Neural progenitor cell (in vitro differentiated cells): ENCODE data around the gene UACA. TPM values are rescaled to one million over a fixed set of nuclear protein-coding genes. Genes with fewer than 3 reads are reported as not detected.

Experiments
- DNase-seq: peaks from one replicate; pipeline ENCODE4 v3.0.0-alpha.2; 2016; ENCODE audit warnings: low spot score
- H2AFZ ChIP-seq: fragments of 200-600 bp; sonication (generic); replicated peaks from 2 replicates; pipeline ENCODE4 v1.6.1; 2016; ENCODE audit warnings: antibody characterized with exemption
- H3F3A ChIP-seq: fragments of 200-600 bp; sonication (generic); 2 replicates; pipeline ENCODE4 v1.6.1; 2016; ENCODE audit warnings: antibody characterized with exemption, low read depth
- H3K27ac ChIP-seq: fragments of 200-600 bp; sonication (generic); 2 replicates; pipeline ENCODE4 v1.5.1; 2016; ENCODE audit warnings: mild to moderate bottlenecking
- H3K27me3 ChIP-seq: fragments of 200-600 bp; sonication (generic); 2 replicates; pipeline ENCODE4 v1.6.1; 2016; ENCODE audit warnings: mild to moderate bottlenecking, moderate library complexity
- H3K36me3 ChIP-seq: fragments of 200-600 bp; sonication (generic); 2 replicates; pipeline ENCODE4 v1.5.1; 2016
- H3K4me1 ChIP-seq: fragments of 200-600 bp; sonication (generic); 2 replicates; pipeline ENCODE4 v1.6.1; 2016; ENCODE audit warnings: mixed run types
- H3K4me2 ChIP-seq: fragments of 200-600 bp; sonication (generic); 2 replicates; pipeline ENCODE4 v1.6.1; 2016
- H3K4me3 ChIP-seq: fragments of 200-600 bp; sonication (generic); 2 replicates; pipeline ENCODE4 v1.5.1; 2016
- H3K79me2 ChIP-seq: fragments of 200-600 bp; sonication (generic); 2 replicates; pipeline ENCODE4 v1.6.1; 2016; ENCODE audit warnings: low read depth
- H3K9ac ChIP-seq: fragments of 200-600 bp; sonication (generic); 2 replicates; pipeline ENCODE4 v1.6.1; 2016
- H3K9me3 ChIP-seq: fragments of 200-600 bp; sonication (generic); 2 replicates; pipeline ENCODE4 v1.5.1; 2016; ENCODE audit warnings: low read depth
- H4K20me1 ChIP-seq: fragments of 200-600 bp; sonication (generic); 2 replicates; pipeline ENCODE4 v1.6.1; 2016; ENCODE audit warnings: low read depth
- H3K27ac Mint-ChIP-seq: 3 replicates; pipeline ENCODE4 v1.8.0; 2021; ENCODE audit warnings: mixed read lengths
- H3K27me3 Mint-ChIP-seq: 2 replicates; pipeline ENCODE4 v1.8.0; 2022; ENCODE audit warnings: low read depth, mild to moderate bottlenecking, inconsistent platforms, moderate library complexity, mixed read lengths; ENCODE audit not compliant: insufficient read depth
- H3K36me3 Mint-ChIP-seq: 3 replicates; pipeline ENCODE4 v1.8.0; 2021; ENCODE audit warnings: mixed read lengths
- H3K4me1 Mint-ChIP-seq: 3 replicates; pipeline ENCODE4 v1.8.0; 2021; ENCODE audit warnings: mixed read lengths
- H3K4me3 Mint-ChIP-seq: 3 replicates; pipeline ENCODE4 v1.8.0; 2021; ENCODE audit warnings: mild to moderate bottlenecking, moderate library complexity, mixed read lengths
- H3K9me3 Mint-ChIP-seq: 3 replicates; pipeline ENCODE4 v1.8.0; 2020; ENCODE audit warnings: mixed read lengths
- CTCF ChIP-seq: fragments of 200-600 bp; sonication (generic); IDR thresholded peaks from 2 replicates; pipeline ENCODE4 v1.5.1; 2017; ENCODE audit warnings: antibody characterized with exemption, mild to moderate bottlenecking
- EZH2 ChIP-seq: fragments of 200-600 bp; sonication (generic); IDR thresholded peaks from 2 replicates; pipeline ENCODE4 v1.6.1; 2017; ENCODE audit warnings: antibody characterized with exemption, mild to moderate bottlenecking, moderate library complexity
- EZH2phosphoT487 ChIP-seq: fragments of 200-600 bp; sonication (generic); IDR thresholded peaks from 2 replicates; pipeline ENCODE4 v1.6.1; 2017; ENCODE audit warnings: antibody characterized with exemption
- total RNA-seq: library from RNA; depleted of rRNA; stranded (reverse); fragments of >200 nt; gene quantifications from 2 replicates; pipeline ENCODE4 v1.2.3, GENCODE V29; 2015; ENCODE audit warnings: low replicate concordance

UACA gene
- total RNA-seq, 1 donor from 2014 or later: 70.0 TPM

- Histone ChIP-seq H3K36me3 (no peaks in the 10 kb centered on the region), H3K9ac (no peak overlapping the region), H3F3A (peaks cover 35% of the 10 kb centered on the region), H3K4me2 (peak overlapping the region; percentile 45), H3K4me3 (no peak overlapping the region), H3K4me1 (peaks cover 37% of the 10 kb centered on the region), H3K27ac (no peak overlapping the region), H3K9me3 (no peaks in the 10 kb centered on the region), H3K79me2 (no peaks in the 10 kb centered on the region), H3K27me3 (no peaks in the 10 kb centered on the region), H2AFZ (no peak overlapping the region), H4K20me1 (no peaks in the 10 kb centered on the region)
- peak overlapping the region; percentile 2 for H3K4me3 Mint-ChIP-seq
- peaks cover 2% of the 10 kb centered on the region for H3K27me3 Mint-ChIP-seq
- no peaks in the 10 kb centered on the region for H3K9me3 Mint-ChIP-seq
- no peaks in the 10 kb centered on the region for H3K36me3 Mint-ChIP-seq
- H3K27ac Mint-ChIP-seq: peak overlapping the region; percentile 13
- peaks cover 61% of the 10 kb centered on the region for H3K4me1 Mint-ChIP-seq
- peak; percentile 40 for DNase-seq
- no peak for TF ChIP-seq CTCF
- no peak for TF ChIP-seq EZH2phosphoT487
- TF ChIP-seq EZH2: no peak
Measured at GRCh38 chr15:70608144-70608543, 155.2 kb downstream of the UACA start.

- Histone ChIP-seq H3K4me2 (no peak overlapping the region), H2AFZ (no peak overlapping the region)
- no peak for TF ChIP-seq CTCF
- no peak for TF ChIP-seq EZH2phosphoT487
- TF ChIP-seq EZH2: no peak
Measured at GRCh38 chr15:70605606-70606410, 157.6 kb downstream of the UACA start.

GRCh38 chr15:70604666-70605315 lies 158.6 kb downstream of the UACA start:
- H3K36me3 Mint-ChIP-seq: no peaks in the 10 kb centered on the region
- peak; percentile 53 for DNase-seq
- H3K79me2 ChIP-seq: no peaks in the 10 kb centered on the region
- H3K27ac Mint-ChIP-seq: peak overlapping the region; percentile 83
- H3K9me3 Mint-ChIP-seq: peaks cover under 1% of the 10 kb centered on the region
- peaks cover 37% of the 10 kb centered on the region for H3K4me1 ChIP-seq
- H3F3A ChIP-seq: peaks cover 35% of the 10 kb centered on the region
- H3K27me3 Mint-ChIP-seq: peaks cover 2% of the 10 kb centered on the region
- H3K9me3 ChIP-seq: no peaks in the 10 kb centered on the region
- peak overlapping the region; percentile 15 for H3K4me2 ChIP-seq
- H3K4me3 ChIP-seq: no peak overlapping the region
- H3K27ac ChIP-seq: no peak overlapping the region
- H3K9ac ChIP-seq: no peak overlapping the region
- H2AFZ ChIP-seq: no peak overlapping the region
- H3K27me3 ChIP-seq: no peaks in the 10 kb centered on the region
- peak; percentile 20 for TF ChIP-seq CTCF
- no peak for TF ChIP-seq EZH2phosphoT487
- H3K4me3 Mint-ChIP-seq: peak overlapping the region; percentile 12
- peaks cover 54% of the 10 kb centered on the region for H3K4me1 Mint-ChIP-seq
- no peaks in the 10 kb centered on the region for H3K36me3 ChIP-seq
- no peaks in the 10 kb centered on the region for H4K20me1 ChIP-seq

More at GRCh38 chr15:70605606-70606410, 157.6 kb downstream of the UACA start:
- no peaks in the 10 kb centered on the region for H3K9me3 ChIP-seq
- peak; percentile 31 for DNase-seq
- Mint-ChIP-seq H3K36me3 (no peaks in the 10 kb centered on the region), H3K4me1 (peaks cover 63% of the 10 kb centered on the region), H3K27ac (peak overlapping the region; percentile 87), H3K4me3 (peak overlapping the region; percentile 16), H3K27me3 (peaks cover 2% of the 10 kb centered on the region), H3K9me3 (no peaks in the 10 kb centered on the region)
- no peaks in the 10 kb centered on the region for H4K20me1 ChIP-seq
- peaks cover 37% of the 10 kb centered on the region for H3K4me1 ChIP-seq
- no peaks in the 10 kb centered on the region for H3K36me3 ChIP-seq
- no peak overlapping the region for H3K4me3 ChIP-seq
- peaks cover 35% of the 10 kb centered on the region for H3F3A ChIP-seq
- H3K27ac ChIP-seq: no peak overlapping the region
- H3K27me3 ChIP-seq: no peaks in the 10 kb centered on the region
- H3K79me2 ChIP-seq: no peaks in the 10 kb centered on the region
- no peak overlapping the region for H3K9ac ChIP-seq

Other genes with a start within 250 kb of the UACA start
- gene LARP6, start 90.6 kb upstream of the UACA start, total RNA-seq: 18.6 and 19.3 TPM in 2 replicates
- gene THAP10, start 128.9 kb upstream of the UACA start, total RNA-seq: 8.0 and 8.6 TPM in 2 replicates
- 33.5 and 62.4 TPM in 2 replicates for gene LRRC49, start 129.3 kb upstream of the UACA start, total RNA-seq